ENCODE results near the gene NFKBIA. TPM values are rescaled to one million over a fixed set of nuclear protein-coding genes. Genes with fewer than 3 reads are reported as not detected.

Gene NFKBIA
- total RNA-seq, 2 experiments from 2014 or later: 56.1 to 56.8 TPM

- no peaks in the 10 kb centered on the region for H3K9me3 Mint-ChIP-seq (ENCODE audit: insufficient read depth)
- no peak overlapping the region for H3K4me3 Mint-ChIP-seq
- POLR2A ChIA-PET: no interaction called here
- H3K27me3 Mint-ChIP-seq (ENCODE audit: low read depth): no peaks in the 10 kb centered on the region
- no peak for DNase-seq
- H3K36me3 Mint-ChIP-seq (ENCODE audit: low read depth): no peaks in the 10 kb centered on the region
- ATAC-seq: no peak
- peaks cover 15% of the 10 kb centered on the region for H3K4me1 Mint-ChIP-seq (ENCODE audit: low read depth)
- no peak overlapping the region for H3K27ac Mint-ChIP-seq
- CTCF ChIA-PET: interaction anchor here (0.7 kb wide), 1 partner anchor 10 kb away, joined by 4 read pairs; no protein-coding TSS in a partner anchor
Measured at GRCh38 chr14:35425850-35426249, 21.3 kb upstream of the NFKBIA start.

GRCh38 chr14:35423621-35424020 lies 19.1 kb upstream of the NFKBIA start:
- ChIA-PET POLR2A (interaction anchor here (3.8 kb wide), 1 partner anchor 19 kb away, joined by 12 read pairs; the partner anchor contains the start of gene NFKBIA), CTCF (interaction anchor here (1.1 to 2.3 kb wide), 3 partner anchors 19 to 280 kb away, joined by 3 to 17 read pairs (median 5); partner anchors contain the start of gene NFKBIA)
- Mint-ChIP-seq H3K27ac (no peak overlapping the region), H3K9me3 (ENCODE audit: insufficient read depth) (no peaks in the 10 kb centered on the region), H3K27me3 (ENCODE audit: low read depth) (no peaks in the 10 kb centered on the region), H3K4me1 (ENCODE audit: low read depth) (peaks cover 12% of the 10 kb centered on the region), H3K36me3 (ENCODE audit: low read depth) (no peaks in the 10 kb centered on the region), H3K4me3 (no peak overlapping the region)
- ATAC-seq (no peak), DNase-seq (no peak)

GRCh38 chr14:35420036-35420811 lies 15.7 kb upstream of the NFKBIA start:
- ChIA-PET POLR2A (interaction anchor here (0.8 to 6.1 kb wide), 2 partner anchors 16 to 238 kb away, joined by 3 to 113 read pairs; partner anchors contain the start of gene NFKBIA), CTCF (interaction anchor here (0.6 to 4.2 kb wide), 15 partner anchors 11 to 398 kb away, joined by 3 to 34 read pairs (median 3); partner anchors contain the start of gene NFKBIA)
- DNase-seq: no peak
- Mint-ChIP-seq H3K27me3 (ENCODE audit: low read depth) (no peaks in the 10 kb centered on the region), H3K4me1 (ENCODE audit: low read depth) (peaks cover 41% of the 10 kb centered on the region), H3K9me3 (ENCODE audit: insufficient read depth) (no peaks in the 10 kb centered on the region), H3K4me3 (no peak overlapping the region), H3K36me3 (ENCODE audit: low read depth) (no peaks in the 10 kb centered on the region), H3K27ac (no peak overlapping the region)
- ATAC-seq: no peak

GRCh38 chr14:35419429-35419841 lies 14.9 kb upstream of the NFKBIA start:
- Mint-ChIP-seq H3K4me3 (no peak overlapping the region), H3K36me3 (ENCODE audit: low read depth) (no peaks in the 10 kb centered on the region), H3K4me1 (ENCODE audit: low read depth) (peaks cover 48% of the 10 kb centered on the region), H3K9me3 (ENCODE audit: insufficient read depth) (no peaks in the 10 kb centered on the region), H3K27ac (no peak overlapping the region), H3K27me3 (ENCODE audit: low read depth) (no peaks in the 10 kb centered on the region)
- ChIA-PET CTCF (interaction anchor here (0.8 to 4.2 kb wide), 11 partner anchors 10 to 278 kb away, joined by 3 to 34 read pairs (median 3); partner anchors contain the start of gene NFKBIA), POLR2A (interaction anchor here (6.1 kb wide), 1 partner anchor 15 kb away, joined by 113 read pairs; the partner anchor contains the start of gene NFKBIA)
- DNase-seq (no peak), ATAC-seq (no peak)

GRCh38 chr14:35418093-35418492 lies 13.5 kb upstream of the NFKBIA start:
- Mint-ChIP-seq H3K27ac (no peak overlapping the region), H3K9me3 (ENCODE audit: insufficient read depth) (no peaks in the 10 kb centered on the region), H3K4me3 (no peak overlapping the region), H3K27me3 (ENCODE audit: low read depth) (no peaks in the 10 kb centered on the region), H3K36me3 (ENCODE audit: low read depth) (no peaks in the 10 kb centered on the region), H3K4me1 (ENCODE audit: low read depth) (peaks cover 55% of the 10 kb centered on the region)
- ChIA-PET CTCF (interaction anchor here (0.6 to 12.0 kb wide), 9 partner anchors 10 to 372 kb away, joined by 3 to 132 read pairs (median 9); partner anchors contain the start of genes FAM177A1, NFKBIA and PSMA6), POLR2A (interaction anchor here (0.7 to 6.1 kb wide), 2 partner anchors 13 to 216 kb away, joined by 4 to 113 read pairs; partner anchors contain the start of gene NFKBIA)
- no peak for DNase-seq
- no peak for ATAC-seq

GRCh38 chr14:35416108-35416750 lies 11.7 kb upstream of the NFKBIA start:
- Mint-ChIP-seq H3K4me3 (peak overlapping the region; percentile 29), H3K9me3 (ENCODE audit: insufficient read depth) (no peaks in the 10 kb centered on the region), H3K27me3 (ENCODE audit: low read depth) (no peaks in the 10 kb centered on the region), H3K36me3 (ENCODE audit: low read depth) (no peaks in the 10 kb centered on the region), H3K27ac (peak overlapping the region; percentile 79), H3K4me1 (ENCODE audit: low read depth) (peaks cover 51% of the 10 kb centered on the region)
- ATAC-seq: peak; percentile 50
- ChIA-PET CTCF (interaction anchor here (0.6 to 12.0 kb wide), 31 partner anchors 9 to 744 kb away, joined by 3 to 132 read pairs (median 4); partner anchors contain the start of genes FAM177A1, NFKBIA, PPP2R3C and PRORP), POLR2A (interaction anchor here (0.6 to 6.1 kb wide), 11 partner anchors 12 to 433 kb away, joined by 3 to 113 read pairs (median 3); partner anchors contain the start of genes FAM177A1, NFKBIA, PSMA6 and SRP54)
- DNase-seq: peak; percentile 62

GRCh38 chr14:35414365-35414764 lies 9.8 kb upstream of the NFKBIA start:
- ATAC-seq (no peak), DNase-seq (no peak)
- Mint-ChIP-seq H3K4me1 (ENCODE audit: low read depth) (peaks cover 49% of the 10 kb centered on the region), H3K4me3 (no peak overlapping the region), H3K27me3 (ENCODE audit: low read depth) (no peaks in the 10 kb centered on the region), H3K9me3 (ENCODE audit: insufficient read depth) (no peaks in the 10 kb centered on the region), H3K27ac (peak overlapping the region; percentile 2), H3K36me3 (ENCODE audit: low read depth) (no peaks in the 10 kb centered on the region)
- CTCF ChIA-PET: interaction anchor here (1.0 to 12.0 kb wide), 18 partner anchors 8 to 741 kb away, joined by 3 to 132 read pairs (median 6); partner anchors contain the start of gene NFKBIA
- POLR2A ChIA-PET: interaction anchor here (0.5 to 2.8 kb wide), 3 partner anchors 10 to 273 kb away, joined by 4 to 21 read pairs (median 5); partner anchors contain the start of gene NFKBIA

GRCh38 chr14:35412272-35413056 lies 7.9 kb upstream of the NFKBIA start:
- no peak for ATAC-seq
- H3K27ac Mint-ChIP-seq: no peak overlapping the region
- H3K4me1 Mint-ChIP-seq (ENCODE audit: low read depth): peaks cover 39% of the 10 kb centered on the region
- H3K27me3 Mint-ChIP-seq (ENCODE audit: low read depth): no peaks in the 10 kb centered on the region
- CTCF ChIA-PET: interaction anchor here (0.6 to 12.0 kb wide), 17 partner anchors 8 to 431 kb away, joined by 3 to 132 read pairs (median 8); partner anchors contain the start of gene NFKBIA
- POLR2A ChIA-PET: interaction anchor here (1.1 to 2.8 kb wide), 2 partner anchors 8 to 290 kb away, joined by 3 to 21 read pairs; partner anchors contain the start of genes NFKBIA, PPP2R3C and PRORP
- H3K4me3 Mint-ChIP-seq: no peak overlapping the region
- no peaks in the 10 kb centered on the region for H3K9me3 Mint-ChIP-seq (ENCODE audit: insufficient read depth)
- no peaks in the 10 kb centered on the region for H3K36me3 Mint-ChIP-seq (ENCODE audit: low read depth)
- DNase-seq: no peak

- peaks cover 35% of the 10 kb centered on the region for H3K4me1 Mint-ChIP-seq (ENCODE audit: low read depth)
- POLR2A ChIA-PET: interaction anchor here (0.5 kb wide), 1 partner anchor 114 kb away, joined by 3 read pairs; no protein-coding TSS in a partner anchor
- no peaks in the 10 kb centered on the region for H3K36me3 Mint-ChIP-seq (ENCODE audit: low read depth)
- no peak overlapping the region for H3K27ac Mint-ChIP-seq
- no peak overlapping the region for H3K4me3 Mint-ChIP-seq
- CTCF ChIA-PET: interaction anchor here (0.6 to 12.0 kb wide), 7 partner anchors 7 to 429 kb away, joined by 3 to 132 read pairs (median 4); partner anchors contain the start of gene NFKBIA
- DNase-seq (no peak), ATAC-seq (no peak)
- H3K9me3 Mint-ChIP-seq (ENCODE audit: insufficient read depth): no peaks in the 10 kb centered on the region
- H3K27me3 Mint-ChIP-seq (ENCODE audit: low read depth): no peaks in the 10 kb centered on the region
Measured at GRCh38 chr14:35410858-35411257, 6.3 kb upstream of the NFKBIA start.

GRCh38 chr14:35409595-35409994 lies 5.0 kb upstream of the NFKBIA start:
- ChIA-PET POLR2A (no interaction called here), CTCF (interaction anchor here (0.8 to 12.0 kb wide), 8 partner anchors 11 to 269 kb away, joined by 3 to 132 read pairs (median 6); no protein-coding TSS in a partner anchor)

More at GRCh38 chr14:35409595-35409994, 5.0 kb upstream of the NFKBIA start:
- no peak for ATAC-seq
- peaks cover 31% of the 10 kb centered on the region for H3K4me1 Mint-ChIP-seq (ENCODE audit: low read depth)
- no peak overlapping the region for H3K4me3 Mint-ChIP-seq
- H3K27me3 Mint-ChIP-seq (ENCODE audit: low read depth): no peaks in the 10 kb centered on the region
- no peaks in the 10 kb centered on the region for H3K36me3 Mint-ChIP-seq (ENCODE audit: low read depth)
- no peaks in the 10 kb centered on the region for H3K9me3 Mint-ChIP-seq (ENCODE audit: insufficient read depth)
- no peak for DNase-seq
- H3K27ac Mint-ChIP-seq: no peak overlapping the region
